ENCODE results near the gene TEX2. TPM values are rescaled to one million over a fixed set of nuclear protein-coding genes. Genes with fewer than 3 reads are reported as not detected.

Gene TEX2
- polyA plus RNA-seq, 3 donors: 6.5 to 8.7 (median 7.8) TPM

DNA sequence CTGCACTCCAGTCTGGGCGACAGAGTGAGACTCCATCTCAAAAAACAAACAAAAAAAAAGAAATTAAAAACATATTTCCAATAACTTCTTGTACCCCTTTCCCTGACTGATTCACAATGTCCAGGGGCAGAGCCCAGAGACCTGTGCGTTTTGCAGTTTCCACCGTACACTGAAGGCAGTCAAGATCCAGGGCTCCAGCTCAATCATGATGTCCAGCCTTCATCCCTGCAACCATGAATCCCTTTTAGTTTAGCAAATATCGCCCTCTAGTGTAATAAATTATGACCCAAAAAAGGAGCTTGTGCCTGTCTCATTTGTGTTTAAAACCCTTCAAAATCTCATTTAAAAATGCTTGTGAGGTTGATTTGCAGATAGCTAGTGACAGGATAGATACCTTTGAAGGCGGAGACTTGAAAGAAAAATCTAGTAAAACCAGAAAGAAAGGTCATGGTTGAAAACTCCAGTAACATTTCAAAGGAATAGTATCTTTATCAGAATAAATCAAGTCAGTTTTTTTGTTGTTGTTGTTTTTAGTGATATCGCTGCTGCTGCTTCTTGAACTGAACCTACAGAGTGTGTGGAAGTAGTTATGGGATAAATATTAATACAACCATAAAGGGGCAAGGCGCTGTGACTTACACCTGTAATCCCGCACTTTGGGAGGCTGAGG lies 129.4 kb downstream of the TEX2 start:
- peaks cover 30% of the 10 kb centered on the region in 2 donors for H3K4me1 ChIP-seq (ENCODE audit: control insufficient read depth in 1 of 2, insufficient read depth in 2 of 2, low read length in 2 of 2)
- H3K27me3 ChIP-seq (ENCODE audit: control insufficient read depth in 2 of 2, insufficient read depth in 2 of 2, low read length in 2 of 2): no peaks in the 10 kb centered on the region
- TF ChIP-seq, protein P1, sequence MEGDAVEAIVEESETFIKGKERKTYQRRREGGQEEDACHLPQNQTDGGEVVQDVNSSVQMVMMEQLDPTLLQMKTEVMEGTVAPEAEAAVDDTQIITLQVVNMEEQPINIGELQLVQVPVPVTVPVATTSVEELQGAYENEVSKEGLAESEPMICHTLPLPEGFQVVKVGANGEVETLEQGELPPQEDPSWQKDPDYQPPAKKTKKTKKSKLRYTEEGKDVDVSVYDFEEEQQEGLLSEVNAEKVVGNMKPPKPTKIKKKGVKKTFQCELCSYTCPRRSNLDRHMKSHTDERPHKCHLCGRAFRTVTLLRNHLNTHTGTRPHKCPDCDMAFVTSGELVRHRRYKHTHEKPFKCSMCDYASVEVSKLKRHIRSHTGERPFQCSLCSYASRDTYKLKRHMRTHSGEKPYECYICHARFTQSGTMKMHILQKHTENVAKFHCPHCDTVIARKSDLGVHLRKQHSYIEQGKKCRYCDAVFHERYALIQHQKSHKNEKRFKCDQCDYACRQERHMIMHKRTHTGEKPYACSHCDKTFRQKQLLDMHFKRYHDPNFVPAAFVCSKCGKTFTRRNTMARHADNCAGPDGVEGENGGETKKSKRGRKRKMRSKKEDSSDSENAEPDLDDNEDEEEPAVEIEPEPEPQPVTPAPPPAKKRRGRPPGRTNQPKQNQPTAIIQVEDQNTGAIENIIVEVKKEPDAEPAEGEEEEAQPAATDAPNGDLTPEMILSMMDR (IDR thresholded peaks at IDR 0.05): peak; percentile 75
- Mint-ChIP-seq H3K4me1 (peaks cover 28% of the 10 kb centered on the region), H3K27ac (no peak overlapping the region), H3K4me3 (no peak overlapping the region), H3K9me3 (no peaks in the 10 kb centered on the region), H3K27me3 (ENCODE audit: low read depth in 3 of 3) (no peaks in the 10 kb centered on the region), H3K36me3 (peaks cover 3% of the 10 kb centered on the region in 2 donors)
- H3K4me2 ChIP-seq (replicated peaks; ENCODE audit: extremely low read depth, low read length, poor library complexity, severe bottlenecking): no peak overlapping the region
- no peak overlapping the region for H3K4me3 ChIP-seq (replicated peaks in 1 of 3; ENCODE audit: low read depth in 2 of 3, low read length in 3 of 3)
- H3K27ac ChIP-seq (ENCODE audit: low read depth in 1 of 2, low read length in 2 of 2): no peak overlapping the region
- no peak overlapping the region for H2AFZ ChIP-seq (ENCODE audit: insufficient read depth, low read depth, low read length, poor library complexity, severe bottlenecking)
- no peaks in the 10 kb centered on the region for H3K9me3 ChIP-seq (replicated peaks in 1 of 2; ENCODE audit: control insufficient read depth in 1 of 2, insufficient read depth in 1 of 2, low read length in 2 of 2)
- H4K20me1 ChIP-seq (ENCODE audit: insufficient read depth, low read length): peaks cover 8% of the 10 kb centered on the region
- no peak overlapping the region for H3K9ac ChIP-seq (ENCODE audit: insufficient read depth, low read length, poor library complexity, severe bottlenecking)
- H3K36me3 ChIP-seq (replicated peaks in 1 of 2; ENCODE audit: control insufficient read depth in 1 of 2, insufficient read depth in 2 of 2, low read length in 2 of 2): no peaks in the 10 kb centered on the region
- DNase-seq: peak; percentile 57 to 71 (median 69)
- intact Hi-C loops (cut with micrococcal nuclease): loop anchor here (2.0 to 5.0 kb wide), 6 partner anchors 41 to 216 kb away; partner anchors contain the start of gene GH1 (in 2 of the 2)
- WGBS (ENCODE audit: insufficient coverage): 27% methylated on average over 3 of the region's 8 CpGs
- H3K79me2 ChIP-seq (ENCODE audit: insufficient read depth, low read length): peaks cover 10% of the 10 kb centered on the region

DNA sequence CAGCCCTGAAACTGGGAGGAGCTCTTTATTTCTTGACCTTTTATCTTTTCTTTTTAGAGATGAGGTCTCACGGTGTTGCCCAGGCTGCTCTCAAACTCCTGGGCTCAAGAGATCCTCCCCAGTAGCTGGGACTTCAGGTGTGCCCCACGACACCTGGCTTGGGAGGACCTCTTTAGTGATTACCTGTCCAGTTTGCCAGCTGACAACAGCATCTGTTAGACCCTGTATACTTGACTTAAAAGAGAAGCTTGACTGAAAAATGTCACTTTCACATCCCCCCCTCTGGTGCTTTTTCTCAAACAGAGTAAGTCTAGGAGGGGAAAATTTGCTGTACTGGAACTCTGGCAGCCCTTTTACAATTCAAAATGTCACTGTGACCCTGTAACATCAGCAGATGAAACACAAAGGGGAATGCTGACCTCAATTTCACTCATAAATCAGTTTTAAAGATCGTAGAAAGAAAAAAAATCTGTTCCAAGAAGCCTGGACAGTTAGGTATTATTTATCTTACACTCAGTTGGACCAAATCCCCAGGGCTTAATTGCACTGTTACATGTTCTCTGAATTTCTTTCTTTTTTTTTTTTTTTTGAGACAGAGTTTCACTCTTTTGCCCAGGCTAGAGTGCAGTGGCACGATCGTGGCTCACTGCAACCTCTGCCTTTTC lies 131.3 kb downstream of the TEX2 start:
- DNase-seq: no peak
- Mint-ChIP-seq H3K27me3 (ENCODE audit: low read depth in 3 of 3) (no peaks in the 10 kb centered on the region), H3K9me3 (no peaks in the 10 kb centered on the region), H3K4me3 (no peak overlapping the region), H3K27ac (peak overlapping the region in 4 of 7 donors; percentile 54 to 98 (median 84)), H3K4me1 (peaks cover 46% of the 10 kb centered on the region), H3K36me3 (peaks cover 5 to 6% of the 10 kb centered on the region in 2 donors)
- Histone ChIP-seq H3K9ac (ENCODE audit: insufficient read depth, low read length, poor library complexity, severe bottlenecking) (no peak overlapping the region), H3K27me3 (ENCODE audit: control insufficient read depth in 2 of 2, insufficient read depth in 2 of 2, low read length in 2 of 2) (no peaks in the 10 kb centered on the region), H3K27ac (ENCODE audit: low read depth in 1 of 2, low read length in 2 of 2) (no peak overlapping the region), H4K20me1 (ENCODE audit: insufficient read depth, low read length) (peaks cover 25% of the 10 kb centered on the region), H3K36me3 (replicated peaks in 1 of 2; ENCODE audit: control insufficient read depth in 1 of 2, insufficient read depth in 2 of 2, low read length in 2 of 2) (no peaks in the 10 kb centered on the region), H3K9me3 (replicated peaks in 1 of 2; ENCODE audit: control insufficient read depth in 1 of 2, insufficient read depth in 1 of 2, low read length in 2 of 2) (no peaks in the 10 kb centered on the region), H2AFZ (ENCODE audit: insufficient read depth, low read depth, low read length, poor library complexity, severe bottlenecking) (peak overlapping the region; percentile 11), H3K4me2 (replicated peaks; ENCODE audit: extremely low read depth, low read length, poor library complexity, severe bottlenecking) (no peak overlapping the region), H3K4me1 (ENCODE audit: control insufficient read depth in 1 of 2, insufficient read depth in 2 of 2, low read length in 2 of 2) (peaks cover 48 to 49% of the 10 kb centered on the region in 2 donors), H3K79me2 (ENCODE audit: insufficient read depth, low read length) (peaks cover 30% of the 10 kb centered on the region), H3K4me3 (replicated peaks in 1 of 3; ENCODE audit: low read depth in 2 of 3, low read length in 3 of 3) (no peak overlapping the region)
- TF ChIP-seq, protein P1 (IDR thresholded peaks at IDR 0.05): no peak
- intact Hi-C loops (cut with micrococcal nuclease): loop anchor here (2.0 to 5.0 kb wide), 7 partner anchors 39 to 214 kb away; partner anchors contain the start of gene GH1 (in 2 of the 2)
- WGBS (ENCODE audit: insufficient coverage): 93% methylated on average over 3 of the region's 5 CpGs

Measured in CD14-positive monocyte (primary cell).